Lower leg skin (tissue), 3 donors: ENCODE data around the gene SMCR8.

Experiments used
- CTCF ChIP-seq, 3 donors: fragments of 450-650 bp; IDR thresholded peaks; one replicate each; pipeline ENCODE4 v1.5.1; 2016; ENCODE audit warnings: antibody characterized with exemption in 3 of 3, mild to moderate bottlenecking in 3 of 3, moderate library complexity in 2 of 3
- POLR2A ChIP-seq, 2 donors: fragments of 450-650 bp; IDR thresholded peaks; one replicate each; pipeline ENCODE4 v1.6.1; 2016 to 2017; ENCODE audit warnings: antibody characterized with exemption in 2 of 2, mild to moderate bottlenecking in 1 of 2, moderate library complexity in 1 of 2

GRCh38 chr17:18323507-18324139, 8.5 kb downstream of the SMCR8 start:
- TF ChIP-seq CTCF (IDR thresholded peaks at IDR 0.05) (no peak), POLR2A (IDR thresholded peaks at IDR 0.05) (no peak)
